Lower lobe of right lung (tissue), 2 donors: Measurements from ENCODE around the gene MID1. TPM values are rescaled to one million over a fixed set of nuclear protein-coding genes. Genes with fewer than 3 reads are reported as not detected.

Source experiments
- ATAC-seq, 2 donors: fragments of 200-7000 bp; cut with Tn5 transposase; one replicate each; pipeline ENCODE4 v1.9.1; 2020 to 2022; ENCODE audit warnings: mild to moderate bottlenecking in 2 of 2, moderate library complexity in 2 of 2
- DNase-seq: peaks from one replicate; pipeline ENCODE4 v3.0.0-alpha.2; 2020
- H3K27ac ChIP-seq: fragments of 200-600 bp; one replicate; pipeline ENCODE4 v1.8.0; 2022
- H3K27me3 ChIP-seq: fragments of 200-600 bp; one replicate; pipeline ENCODE4 v1.8.0; 2022; ENCODE audit warnings: low read depth
- H3K36me3 ChIP-seq: fragments of 200-600 bp; one replicate; pipeline ENCODE4 v1.8.0; 2022; ENCODE audit warnings: mild to moderate bottlenecking
- H3K4me1 ChIP-seq: fragments of 200-600 bp; one replicate; pipeline ENCODE4 v1.8.0; 2022
- H3K4me3 ChIP-seq: fragments of 200-600 bp; one replicate; pipeline ENCODE4 v1.8.0; 2022; ENCODE audit warnings: mild to moderate bottlenecking
- H3K9me3 ChIP-seq: fragments of 200-600 bp; one replicate; pipeline ENCODE4 v1.8.0; 2022
- intact Hi-C: fragments of 100-400 bp; cut with DNase I; formaldehyde crosslinking; loops from one replicate; pipeline ENCODE4 v1.11.0; 2022
- total RNA-seq: library from RNA; stranded (reverse); fragmentation: NEBNext Ultra II Directional; extraction: Animal tissue kit (Norgen Biotek cat#: 25700); gene quantifications from one replicate; pipeline ENCODE4 v1.2.1, GENCODE V29; 2021
- TF ChIP-seq, protein P1 (sequence below): fragments of 200-600 bp; IDR thresholded peaks from one replicate; pipeline ENCODE4 v1.8.0; 2022; ENCODE audit warnings: antibody characterized with exemption, mild to moderate bottlenecking
- donor health status: DM: no; HTN: yes; CAD: no; lungs with severe emphysema.

Gene MID1
- total RNA-seq, 1 donor from 2014 or later: 24.9 TPM

DNA sequence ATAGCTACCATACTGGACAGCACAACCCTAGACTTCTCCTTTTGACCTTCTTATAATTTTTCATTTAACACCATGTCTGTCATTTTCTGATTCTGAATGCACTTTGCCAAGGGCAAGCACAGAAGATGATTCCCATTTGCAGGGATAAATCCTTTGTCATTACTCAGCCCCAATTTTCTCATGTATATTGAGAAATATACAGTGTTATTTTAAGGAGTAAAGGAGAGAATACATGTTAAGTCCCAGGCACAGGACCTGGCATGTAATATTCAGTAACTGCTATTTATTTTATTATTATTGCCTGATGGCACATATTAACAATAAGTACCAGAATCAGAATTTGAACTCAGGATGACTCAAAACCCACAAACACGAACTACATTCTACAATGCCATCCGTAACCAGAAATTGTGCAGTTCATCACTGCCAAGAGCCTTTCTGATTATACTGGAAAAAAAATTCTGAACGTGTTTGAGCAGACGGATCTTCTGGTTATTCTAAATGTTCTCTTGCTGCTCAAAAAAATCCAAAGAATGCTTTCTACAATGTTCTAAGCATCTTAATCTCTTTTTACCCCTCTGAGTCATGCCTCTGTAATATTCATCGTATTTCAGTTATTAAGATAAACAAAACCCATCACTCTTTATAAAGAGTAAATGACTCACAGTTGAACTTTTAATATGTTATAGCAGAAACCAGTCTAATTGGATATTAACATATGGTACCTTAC lies 170.0 kb downstream of the MID1 start:
- intact Hi-C loops: no loop called here
- no peak for DNase-seq
- TF ChIP-seq, protein P1, sequence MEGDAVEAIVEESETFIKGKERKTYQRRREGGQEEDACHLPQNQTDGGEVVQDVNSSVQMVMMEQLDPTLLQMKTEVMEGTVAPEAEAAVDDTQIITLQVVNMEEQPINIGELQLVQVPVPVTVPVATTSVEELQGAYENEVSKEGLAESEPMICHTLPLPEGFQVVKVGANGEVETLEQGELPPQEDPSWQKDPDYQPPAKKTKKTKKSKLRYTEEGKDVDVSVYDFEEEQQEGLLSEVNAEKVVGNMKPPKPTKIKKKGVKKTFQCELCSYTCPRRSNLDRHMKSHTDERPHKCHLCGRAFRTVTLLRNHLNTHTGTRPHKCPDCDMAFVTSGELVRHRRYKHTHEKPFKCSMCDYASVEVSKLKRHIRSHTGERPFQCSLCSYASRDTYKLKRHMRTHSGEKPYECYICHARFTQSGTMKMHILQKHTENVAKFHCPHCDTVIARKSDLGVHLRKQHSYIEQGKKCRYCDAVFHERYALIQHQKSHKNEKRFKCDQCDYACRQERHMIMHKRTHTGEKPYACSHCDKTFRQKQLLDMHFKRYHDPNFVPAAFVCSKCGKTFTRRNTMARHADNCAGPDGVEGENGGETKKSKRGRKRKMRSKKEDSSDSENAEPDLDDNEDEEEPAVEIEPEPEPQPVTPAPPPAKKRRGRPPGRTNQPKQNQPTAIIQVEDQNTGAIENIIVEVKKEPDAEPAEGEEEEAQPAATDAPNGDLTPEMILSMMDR: no peak
- Histone ChIP-seq H3K9me3 (no peaks in the 10 kb centered on the region), H3K27ac (no peak overlapping the region), H3K27me3 (no peaks in the 10 kb centered on the region), H3K36me3 (peaks cover 20% of the 10 kb centered on the region), H3K4me3 (no peak overlapping the region), H3K4me1 (no peaks in the 10 kb centered on the region)
- no peak for ATAC-seq

GRCh38 chrX:10447564-10448214 lies 172.7 kb downstream of the MID1 start:
- no peak for DNase-seq

DNA sequence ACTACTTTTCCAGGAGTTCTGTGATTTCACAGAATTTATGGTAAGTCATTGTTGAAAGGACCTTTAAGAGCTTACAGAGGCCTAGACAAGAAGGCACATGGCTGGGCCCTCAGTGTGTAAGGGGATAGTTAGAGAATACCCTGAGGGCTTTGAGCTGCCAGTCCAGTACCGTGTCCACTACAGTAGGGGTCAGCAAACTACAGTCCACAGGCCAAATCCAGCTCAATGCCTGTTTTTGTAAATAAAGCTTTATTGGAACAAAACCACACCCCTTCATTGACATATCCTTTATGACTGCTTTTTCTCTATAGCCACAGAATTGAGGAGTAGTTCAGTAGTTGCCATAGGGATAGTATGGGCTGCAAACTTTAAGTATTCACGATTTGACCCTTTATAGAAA lies 176.2 kb downstream of the MID1 start:
- no peaks in the 10 kb centered on the region for H3K27me3 ChIP-seq
- peaks cover 3% of the 10 kb centered on the region for H3K36me3 ChIP-seq
- ATAC-seq (no peak), DNase-seq (no peak)
- H3K4me3 ChIP-seq: no peak overlapping the region
- H3K9me3 ChIP-seq: no peaks in the 10 kb centered on the region
- no peaks in the 10 kb centered on the region for H3K4me1 ChIP-seq
- TF ChIP-seq, protein P1: no peak
- intact Hi-C loops: no loop called here
- no peak overlapping the region for H3K27ac ChIP-seq

More at GRCh38 chrX:10447564-10448214, 172.7 kb downstream of the MID1 start:
- intact Hi-C loops: no loop called here
- Histone ChIP-seq H3K27me3 (no peaks in the 10 kb centered on the region), H3K27ac (no peak overlapping the region), H3K4me3 (no peak overlapping the region), H3K9me3 (no peaks in the 10 kb centered on the region), H3K36me3 (peaks cover 6% of the 10 kb centered on the region), H3K4me1 (no peaks in the 10 kb centered on the region)
- ATAC-seq: no peak
- TF ChIP-seq, protein P1: no peak

DNA sequence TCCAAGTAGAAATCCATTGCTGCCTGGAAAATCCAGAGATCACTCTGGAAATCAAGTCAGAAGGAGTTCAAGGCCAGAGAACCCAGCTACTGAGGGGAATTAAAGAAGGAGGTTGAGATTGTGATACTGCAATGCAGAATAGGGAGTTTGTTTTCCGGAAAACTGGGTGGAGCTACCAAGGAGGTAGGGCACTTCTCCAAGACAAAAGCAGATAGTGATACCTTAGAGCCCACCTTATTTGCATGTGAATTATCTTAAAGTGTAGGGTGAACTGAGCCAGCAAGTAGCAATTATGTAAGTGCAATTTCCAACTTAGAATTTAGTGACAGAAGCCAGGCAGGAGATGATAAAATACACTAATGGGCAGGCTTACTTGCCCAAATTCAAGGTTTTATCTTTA lies 178.9 kb downstream of the MID1 start:
- no peaks in the 10 kb centered on the region for H3K4me1 ChIP-seq
- no peaks in the 10 kb centered on the region for H3K9me3 ChIP-seq
- ATAC-seq (no peak), DNase-seq (no peak)
- intact Hi-C loops: no loop called here
- no peak overlapping the region for H3K4me3 ChIP-seq
- no peak overlapping the region for H3K27ac ChIP-seq
- no peaks in the 10 kb centered on the region for H3K27me3 ChIP-seq
- TF ChIP-seq, protein P1: no peak
- no peaks in the 10 kb centered on the region for H3K36me3 ChIP-seq

- Histone ChIP-seq H3K4me1 (no peaks in the 10 kb centered on the region), H3K27ac (no peak overlapping the region), H3K4me3 (no peak overlapping the region), H3K27me3 (no peaks in the 10 kb centered on the region), H3K9me3 (no peaks in the 10 kb centered on the region), H3K36me3 (no peaks in the 10 kb centered on the region)
- TF ChIP-seq, protein P1: no peak
- ATAC-seq (no peak), DNase-seq (no peak)
- intact Hi-C loops: no loop called here
Observed at GRCh38 chrX:10433296-10433965, 187.0 kb downstream of the MID1 start.
